Breast epithelium (tissue), 3 donors: ENCODE data around the gene DHX9.

Experiments
- POLR2A ChIP-seq: fragments of 450-650 bp; IDR thresholded peaks from one replicate; pipeline ENCODE4 v1.6.1; 2016; ENCODE audit warnings: antibody characterized with exemption, mild to moderate bottlenecking, moderate library complexity
- POLR2AphosphoS5 ChIP-seq, 3 donors: sonication (generic); formaldehyde crosslinking; IDR thresholded peaks; one replicate each; pipeline ENCODE4 v1.6.1; 2017; ENCODE audit warnings: antibody characterized with exemption in 3 of 3
- TF ChIP-seq, protein P1 (sequence below), 3 donors: fragments of 450-650 bp; IDR thresholded peaks; one replicate each; pipeline ENCODE4 v1.5.1; 2016 to 2017; ENCODE audit warnings: antibody characterized with exemption in 3 of 3, mild to moderate bottlenecking in 3 of 3, moderate library complexity in 3 of 3

DNA sequence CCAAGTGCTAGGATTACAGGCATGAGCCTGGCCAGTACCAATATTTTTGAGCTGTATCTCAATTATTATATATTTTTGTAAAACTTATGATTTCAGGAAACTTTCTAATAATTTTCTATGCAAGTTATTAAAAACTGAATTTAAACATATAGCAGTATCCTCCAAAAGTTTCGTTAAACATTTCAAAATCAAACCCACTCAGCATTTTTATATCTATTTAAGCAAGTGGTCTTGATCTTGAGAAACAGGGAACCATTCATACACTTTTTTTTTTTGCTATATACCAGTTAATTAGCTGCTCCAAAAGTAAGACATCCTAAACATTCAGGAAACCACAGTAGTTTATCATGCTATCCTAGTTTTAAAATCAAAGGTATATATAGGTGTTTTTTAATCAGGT, 91.8 kb downstream of the DHX9 start:
- TF ChIP-seq, protein P1, sequence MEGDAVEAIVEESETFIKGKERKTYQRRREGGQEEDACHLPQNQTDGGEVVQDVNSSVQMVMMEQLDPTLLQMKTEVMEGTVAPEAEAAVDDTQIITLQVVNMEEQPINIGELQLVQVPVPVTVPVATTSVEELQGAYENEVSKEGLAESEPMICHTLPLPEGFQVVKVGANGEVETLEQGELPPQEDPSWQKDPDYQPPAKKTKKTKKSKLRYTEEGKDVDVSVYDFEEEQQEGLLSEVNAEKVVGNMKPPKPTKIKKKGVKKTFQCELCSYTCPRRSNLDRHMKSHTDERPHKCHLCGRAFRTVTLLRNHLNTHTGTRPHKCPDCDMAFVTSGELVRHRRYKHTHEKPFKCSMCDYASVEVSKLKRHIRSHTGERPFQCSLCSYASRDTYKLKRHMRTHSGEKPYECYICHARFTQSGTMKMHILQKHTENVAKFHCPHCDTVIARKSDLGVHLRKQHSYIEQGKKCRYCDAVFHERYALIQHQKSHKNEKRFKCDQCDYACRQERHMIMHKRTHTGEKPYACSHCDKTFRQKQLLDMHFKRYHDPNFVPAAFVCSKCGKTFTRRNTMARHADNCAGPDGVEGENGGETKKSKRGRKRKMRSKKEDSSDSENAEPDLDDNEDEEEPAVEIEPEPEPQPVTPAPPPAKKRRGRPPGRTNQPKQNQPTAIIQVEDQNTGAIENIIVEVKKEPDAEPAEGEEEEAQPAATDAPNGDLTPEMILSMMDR (IDR thresholded peaks at IDR 0.05): no peak
- TF ChIP-seq POLR2AphosphoS5 (IDR thresholded peaks at IDR 0.05) (no peak), POLR2A (no peak)
